Right renal cortex interstitium (tissue), 3 donors: Measurements from ENCODE around the gene AP2A2. TPM values are rescaled to one million over a fixed set of nuclear protein-coding genes. Genes with fewer than 3 reads are reported as not detected.

Experiments
- DNase-seq, 3 donors: peaks; one replicate each; pipeline ENCODE4 v3.0.0-alpha.2; 2013; ENCODE audit warnings: low read depth in 3 of 3, low spot score in 2 of 3
- polyA plus RNA-seq, 3 donors: library from polyadenylated mRNA; unstranded; fragments of 120-200 nt; gene quantifications; one replicate each; pipeline ENCODE4 v1.2.1, GENCODE V29; 2013; ENCODE audit not compliant: insufficient read length in 3 of 3

Gene AP2A2
- polyA plus RNA-seq, 3 donors: 96.8 to 99.9 (median 98.5) TPM

DNA sequence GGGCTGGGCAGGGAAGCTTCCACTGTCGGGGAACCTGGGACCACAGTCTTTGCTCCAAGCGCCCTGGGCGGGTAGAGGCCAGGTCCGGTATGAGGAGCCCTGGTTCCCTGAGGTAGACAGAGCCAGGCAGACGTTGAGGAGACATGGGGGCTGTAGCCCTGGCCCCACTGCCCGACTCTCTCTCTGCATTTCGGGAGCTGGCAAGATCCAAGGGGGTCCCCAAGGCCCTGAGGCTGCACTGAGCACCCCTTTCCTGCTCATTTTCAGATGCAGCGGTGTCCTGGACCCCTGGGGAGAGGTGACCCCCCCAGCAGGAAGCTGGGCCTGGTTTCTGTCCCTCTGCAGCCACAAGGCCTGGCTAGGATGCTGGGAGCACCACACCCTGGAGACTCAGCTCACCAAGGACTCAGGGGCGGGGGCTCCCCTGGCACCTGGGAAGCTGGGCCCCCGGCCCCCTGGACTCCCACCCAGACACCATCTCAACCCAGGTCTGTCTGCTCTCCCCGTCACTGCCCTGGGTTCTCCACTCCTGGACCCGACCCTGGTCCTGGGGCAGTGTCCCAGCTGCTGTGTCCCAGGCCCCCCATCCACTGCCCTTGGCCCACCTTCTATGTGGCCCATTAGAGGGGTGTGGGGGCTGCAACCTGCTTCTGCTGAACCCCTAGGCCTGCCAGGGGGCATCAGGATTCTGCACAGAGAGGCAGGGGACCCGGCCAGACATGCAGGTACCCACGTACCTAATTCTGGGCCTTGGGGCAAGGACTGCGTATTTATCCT lies 125.9 kb downstream of the AP2A2 start:
- DNase-seq: no peak

- DNase-seq: no peak
Observed at GRCh38 chr11:1052133-1053011, 126.7 kb downstream of the AP2A2 start.

DNA sequence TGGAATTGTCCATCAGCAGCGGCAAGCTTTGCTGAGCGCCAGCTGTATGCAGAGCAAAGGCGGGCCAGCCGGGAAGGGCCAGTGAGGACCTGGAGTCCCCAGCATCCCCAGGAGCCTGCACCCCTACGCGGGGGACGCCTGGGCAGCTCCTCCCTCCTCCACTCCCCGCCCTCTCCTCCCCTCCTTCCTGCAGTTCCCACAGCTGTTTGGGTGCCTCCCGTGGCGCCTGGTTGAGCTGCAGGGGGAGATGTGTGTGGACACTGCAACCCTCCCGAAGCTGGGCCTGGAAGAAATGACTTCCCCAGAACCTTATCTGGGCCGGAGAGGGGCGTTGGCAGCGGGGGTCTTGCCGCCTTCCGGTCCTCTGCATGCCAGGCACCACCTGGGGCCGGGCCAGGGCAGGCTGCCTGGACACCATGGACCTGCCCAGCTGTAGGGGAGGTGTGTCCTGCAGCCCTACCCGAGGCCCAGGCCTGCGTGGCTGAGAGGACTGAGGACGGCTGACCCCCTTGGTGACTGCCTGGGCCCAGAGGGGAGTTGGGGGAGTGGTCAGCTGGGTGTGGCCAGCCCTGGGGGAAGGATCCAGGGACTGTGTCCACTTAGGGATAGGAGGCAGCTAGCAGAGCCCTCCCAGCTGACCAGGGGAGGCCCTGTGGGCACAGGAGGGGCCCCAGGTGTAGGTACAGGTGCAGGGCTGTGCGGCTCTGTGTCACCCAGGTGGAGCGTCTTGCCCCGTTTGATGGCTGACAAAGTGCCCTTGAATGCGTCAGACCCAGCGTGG lies 127.6 kb downstream of the AP2A2 start:
- DNase-seq: no peak

DNA sequence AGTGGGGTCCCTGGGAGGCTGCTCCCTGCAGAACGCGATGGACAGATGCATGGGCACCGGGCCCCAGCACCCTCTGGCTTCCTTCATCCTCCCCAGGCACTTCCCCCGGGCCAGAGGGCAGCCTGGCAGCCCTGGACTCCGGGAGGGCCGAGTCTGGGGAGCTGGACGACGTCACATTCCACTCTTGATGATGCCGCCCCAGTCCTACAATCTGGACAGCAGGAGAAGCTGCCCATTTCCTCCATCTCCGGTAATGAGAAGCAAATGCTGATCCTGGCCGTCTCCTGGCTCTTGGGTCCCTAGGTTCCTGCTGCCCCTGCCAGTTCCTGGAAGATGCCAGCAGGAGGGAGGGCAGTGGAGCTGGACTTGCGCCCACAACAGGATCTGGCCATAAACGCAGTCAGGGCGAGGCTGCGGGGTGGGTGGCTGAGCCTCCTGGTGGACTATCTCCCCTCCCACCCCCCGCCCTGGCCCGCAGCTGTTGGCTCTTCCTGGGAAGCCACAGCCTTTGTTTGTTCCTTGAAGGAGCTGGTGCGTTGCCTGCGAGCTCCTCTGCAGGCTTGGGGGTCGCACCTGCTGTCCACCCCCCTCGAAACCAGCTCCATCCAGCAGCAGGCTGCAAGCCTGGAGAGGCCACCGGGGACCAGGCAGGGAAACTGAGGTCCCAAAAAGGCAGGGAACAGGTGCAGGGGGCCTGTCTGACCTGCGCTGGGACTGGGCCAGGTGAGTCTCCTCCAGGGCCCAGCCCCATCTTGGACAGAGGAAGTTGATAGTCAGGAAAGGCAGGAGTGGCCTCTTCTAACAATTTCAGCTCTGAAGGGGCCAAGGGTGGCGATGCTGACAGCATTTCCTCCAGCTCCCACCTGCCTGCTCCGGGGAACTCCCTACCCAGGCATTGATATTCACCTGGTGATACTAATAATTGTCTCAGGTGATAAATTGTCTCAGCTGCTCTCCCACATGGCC lies 128.8 kb downstream of the AP2A2 start:
- DNase-seq: no peak

- DNase-seq: no peak
Observed at GRCh38 chr11:1055109-1055703, 129.5 kb downstream of the AP2A2 start.

DNA sequence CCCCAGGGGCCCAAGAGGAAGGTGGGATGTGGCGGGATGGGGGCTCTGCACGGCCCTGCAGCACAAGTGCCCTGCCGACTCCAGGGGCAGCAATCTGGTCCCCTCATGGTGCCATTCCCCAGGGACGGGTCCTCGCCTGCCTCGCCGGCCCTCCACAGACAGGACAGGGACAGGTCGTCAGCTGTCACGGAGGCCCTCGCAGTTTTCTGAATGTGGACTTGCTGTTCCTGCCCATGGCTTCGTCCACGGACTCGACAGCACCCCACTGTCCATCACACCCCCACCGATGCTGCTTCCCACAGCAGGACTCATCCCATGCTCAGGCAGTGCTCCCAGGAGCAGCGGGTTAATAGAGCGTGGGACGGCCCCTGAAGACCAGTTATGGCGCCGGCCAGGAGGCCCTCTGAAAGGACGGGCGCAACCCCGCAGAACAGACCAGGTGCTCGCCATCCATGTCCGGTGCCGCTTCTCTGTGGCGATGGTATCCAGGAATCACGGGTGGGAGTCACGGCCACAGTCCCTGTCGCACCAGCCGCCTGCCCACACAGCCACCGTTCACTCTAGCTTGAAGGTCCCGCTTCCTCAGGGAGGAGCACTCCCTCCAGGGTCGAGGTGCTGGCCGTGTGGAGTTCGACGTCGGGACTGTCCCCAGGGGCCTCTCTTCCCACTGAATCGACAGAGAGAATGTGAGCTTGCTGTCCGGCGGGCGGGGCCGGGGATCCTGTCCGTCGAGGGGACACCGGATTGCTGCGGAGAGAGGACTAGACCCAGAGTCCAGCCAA lies 130.5 kb downstream of the AP2A2 start:
- no peak for DNase-seq

- no peak for DNase-seq
Observed at GRCh38 chr11:1057806-1058205, 132.1 kb downstream of the AP2A2 start.

DNA sequence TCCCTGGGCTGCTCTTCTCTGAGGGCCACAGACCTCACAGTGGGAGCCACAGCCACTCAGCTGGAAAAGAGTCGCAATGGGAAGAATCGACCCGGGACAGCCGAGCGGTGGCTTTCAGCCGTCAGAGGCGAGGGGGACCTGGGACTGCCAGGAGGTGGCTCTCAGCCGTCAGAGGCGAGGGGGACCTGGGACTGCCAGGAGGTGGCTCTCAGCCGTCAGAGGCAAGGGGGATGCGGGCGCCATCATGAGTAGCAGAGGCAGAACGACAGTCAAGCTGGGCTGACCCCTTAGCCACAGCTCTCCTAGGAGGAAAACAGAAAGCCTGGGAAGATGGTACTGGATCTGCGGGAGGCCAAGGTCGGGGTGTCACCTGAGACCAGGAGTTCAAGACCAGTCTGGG lies 134.1 kb downstream of the AP2A2 start:
- no peak for DNase-seq

- no peak for DNase-seq
Observed at GRCh38 chr11:1060410-1060809, 134.7 kb downstream of the AP2A2 start.

GRCh38 chr11:1060852-1061616 lies 135.4 kb downstream of the AP2A2 start:
- no peak for DNase-seq

Other genes starting within 250 kb of the AP2A2 start
- 10 to 100 TPM; 30.6 to 52.9 (median 43.5) TPM for gene DEAF1, start 230.6 kb upstream of the AP2A2 start, polyA plus RNA-seq
- gene TMEM80, start 230.1 kb upstream of the AP2A2 start, polyA plus RNA-seq: 10 to 100 TPM; 31.0 to 38.4 (median 33.2) TPM
- 100 to 1,000 TPM in 1 of 3 donors, 10 to 100 TPM in 2; 89.8 to 112 (median 91.2) TPM for gene EPS8L2, start 219.6 kb upstream of the AP2A2 start, polyA plus RNA-seq
- 100 to 1,000 TPM; 109 to 129 (median 120) TPM for gene TALDO1, start 178.4 kb upstream of the AP2A2 start, polyA plus RNA-seq
- 10 to 100 TPM; 47.3 to 62.5 (median 53.8) TPM for gene GATD1, start 148.4 kb upstream of the AP2A2 start, polyA plus RNA-seq
- under 1 TPM; 0.24 to 0.29 (median 0.27) TPM for gene CEND1, start 135.8 kb upstream of the AP2A2 start, polyA plus RNA-seq
- gene SLC25A22, start 127.6 kb upstream of the AP2A2 start, polyA plus RNA-seq: 10 to 100 TPM; 10.8 to 11.5 (median 10.9) TPM
- 1 to 10 TPM; 5.4 to 6.9 (median 5.6) TPM for gene PIDD1, start 120.6 kb upstream of the AP2A2 start, polyA plus RNA-seq
- gene RPLP2, start 115.9 kb upstream of the AP2A2 start, polyA plus RNA-seq: 100 to 1,000 TPM; 827 to 976 (median 885) TPM
- gene PNPLA2, start 107.0 kb upstream of the AP2A2 start, polyA plus RNA-seq: 10 to 100 TPM; 32.7 to 45.4 (median 38.1) TPM
- 10 to 100 TPM in 1 of 3 donors, 1 to 10 TPM in 2; 9.1 to 12.0 (median 9.7) TPM for gene CRACR2B, start 98.0 kb upstream of the AP2A2 start, polyA plus RNA-seq
- gene CD151, start 92.9 kb upstream of the AP2A2 start, polyA plus RNA-seq: 100 to 1,000 TPM; 184 to 238 (median 188) TPM
- 100 to 1,000 TPM in 1 of 3 donors, 10 to 100 TPM in 2; 76.3 to 103 (median 86.9) TPM for gene POLR2L, start 83.3 kb upstream of the AP2A2 start, polyA plus RNA-seq
- 10 to 100 TPM; 55.0 to 71.2 (median 64.1) TPM for gene TSPAN4, start 83.0 kb upstream of the AP2A2 start, polyA plus RNA-seq
- gene CHID1, start 15.1 kb upstream of the AP2A2 start, polyA plus RNA-seq: 100 to 1,000 TPM; 103 to 117 (median 110) TPM
- gene MUC6, start 110.8 kb downstream of the AP2A2 start, polyA plus RNA-seq: 10 to 100 TPM; 10.6 to 17.8 (median 14.3) TPM
- under 1 TPM in 2 of 3 donors, not detected in 1; 0.01 to 0.27 TPM for gene MUC2, start 149.0 kb downstream of the AP2A2 start, polyA plus RNA-seq
- gene MUC5AC, start 232.1 kb downstream of the AP2A2 start, polyA plus RNA-seq: under 1 TPM in 2 of 3 donors, not detected in 1; 0.01 TPM